A549 (cell line): ENCODE data around the gene ZCWPW1.

Experiments
- BCL3 ChIP-seq: fragments of >200 bp; sonication (Bioruptor Twin); formaldehyde crosslinking; IDR thresholded peaks from 3 replicates; pipeline ENCODE4 v1.6.1; 2016
- CTCF ChIP-seq: fragments of >200 bp; sonication (Bioruptor Twin); formaldehyde crosslinking; IDR thresholded peaks from 3 replicates; pipeline ENCODE4 v1.5.1; 2016

- TF ChIP-seq BCL3, result no peak
- TF ChIP-seq CTCF, result no peak
Measured at GRCh38 chr7:100373261-100373831, 55.2 kb downstream of the ZCWPW1 start, which contains the start of gene PILRA.
